Spleen (tissue), 11 donors: ENCODE results near the gene CAMK1D. TPM values are rescaled to one million over a fixed set of nuclear protein-coding genes. Genes with fewer than 3 reads are reported as not detected.

Source experiments
- DNase-seq: peaks from one replicate; pipeline ENCODE4 v3.0.0-alpha.2; 2020
- H3K27ac ChIP-seq, 8 donors: fragments of 200-600 bp; sonication (generic) in 7 of 8; 1 replicate in 4 of 8; 2 replicates in 4 of 8; pipeline versions ENCODE4 v1.5.0 to v1.8.0; 2016 to 2021; ENCODE audit warnings: inconsistent platforms in 4 of 8, mild to moderate bottlenecking in 4 of 8, moderate library complexity in 1 of 8
- H3K27me3 ChIP-seq, 7 donors: fragments of 200-600 bp; sonication (generic) in 6 of 7; replicated peaks in 1 of 7; 1 replicate in 4 of 7; 2 replicates in 3 of 7; pipeline versions ENCODE4 v1.5.0 to v1.8.0; 2016 to 2021; ENCODE audit warnings: inconsistent platforms in 3 of 7, mild to moderate bottlenecking in 1 of 7
- H3K36me3 ChIP-seq, 6 donors: fragments of 200-600 bp; sonication (generic) in 5 of 6; 1 replicate in 4 of 6; 2 replicates in 2 of 6; pipeline versions ENCODE4 v1.5.0 to v1.8.0; 2016 to 2021; ENCODE audit warnings: inconsistent platforms in 2 of 6
- H3K4me1 ChIP-seq, 6 donors: fragments of 200-600 bp; sonication (generic) in 5 of 6; 1 replicate in 3 of 6; 2 replicates in 3 of 6; pipeline versions ENCODE4 v1.5.0 to v1.8.0; 2016 to 2021; ENCODE audit warnings: inconsistent platforms in 3 of 6
- H3K4me3 ChIP-seq, 8 donors: fragments of 200-600 bp; sonication (generic) in 7 of 8; 1 replicate in 4 of 8; 2 replicates in 4 of 8; pipeline versions ENCODE4 v1.5.0 to v1.8.0; 2016 to 2021; ENCODE audit warnings: inconsistent platforms in 4 of 8, mild to moderate bottlenecking in 4 of 8, moderate library complexity in 2 of 8
- H3K9me3 ChIP-seq, 8 donors: fragments of 200-600 bp; sonication (generic) in 7 of 8; 1 replicate in 4 of 8; 2 replicates in 4 of 8; pipeline versions ENCODE4 v1.5.0 to v1.8.0; 2016 to 2021; ENCODE audit warnings: inconsistent platforms in 4 of 8
- CTCF ChIP-seq, 11 experiments: fragments of 200-600 bp in 7 of 11; fragments of 450-650 bp in 4 of 11; sonication (generic) in 4 of 11; IDR thresholded peaks in 8 of 11; conservative IDR thresholded peaks in 3 of 11; 1 replicate in 7 of 11; 2 replicates in 4 of 11; pipeline versions ENCODE4 v1.4.0 to v1.8.0; 2016 to 2021; ENCODE audit warnings: antibody characterized with exemption in 11 of 11, inconsistent platforms in 4 of 11, mild to moderate bottlenecking in 1 of 11
- POLR2A ChIP-seq, 3 donors: fragments of 450-650 bp; IDR thresholded peaks; one replicate each; pipeline ENCODE4 v1.5.1; 2017; ENCODE audit warnings: antibody characterized with exemption in 3 of 3, mild to moderate bottlenecking in 1 of 3
- POLR2AphosphoS5 ChIP-seq, 3 donors: sonication (generic); formaldehyde crosslinking; IDR thresholded peaks; one replicate each; pipeline ENCODE4 v1.5.1; 2017; ENCODE audit warnings: antibody characterized with exemption in 3 of 3
- WGBS, 5 donors: extraction: QIAGEN DNeasy Blood & Tissue Kit in 3 of 5; methylation state at CpG; one replicate each; pipeline versions ENCODE4 v1.1.5 to v1.1.7; 2013 to 2018; 5-methylcytosine and 5-hydroxymethylcytosine counted together
- intact Hi-C: fragments of 100-400 bp; cut with DNase I; formaldehyde crosslinking; loops from one replicate; pipeline ENCODE4 v1.15.0; 2023; ENCODE audit warnings: low total_unique reads
- polyA plus RNA-seq, 3 donors: library from polyadenylated mRNA; stranded (reverse); fragments of 200-250 nt; gene quantifications; one replicate each; pipeline ENCODE4 v1.2.1, GENCODE V29; 2013
- total RNA-seq, 7 donors: library from RNA; depleted of rRNA in 3 of 7; stranded (reverse); fragments of >200 nt in 3 of 7; fragmentation: NEBNext Ultra II Directional in 4 of 7; extraction: Animal tissue kit (Norgen Biotek cat#: 25700) in 4 of 7; gene quantifications; one replicate each; pipeline versions ENCODE4 v1.1.0 to v1.2.1, GENCODE V29; 2016 to 2021
- donor health status: healthy with polysubstance abuse.
- donor health status: DM: no; HTN: no; CAD: no; lungs with moderate emphysema.
- donor health status: DM: no; HTN: no; CAD: no.
- donor health status: Bipolar disorder and iron deficiency.
- donor health status: healthy.
- donor health status: DM: no; HTN: no; CAD: no.
- donor health status: DM: yes; HTN: yes; CAD: no.

The CAMK1D gene
- total and polyA plus RNA-seq, 10 donors: 6.8 to 34.5 (median 20.0) TPM

GRCh38 chr10:12535656-12536055 is 186.3 kb downstream of the CAMK1D start:
- DNase-seq: no peak
- TF ChIP-seq CTCF (IDR thresholded peaks at IDR 0.05 in 8 of 11, conservative IDR thresholded peaks at IDR 0.05 in 3 of 11): no peak
- H3K27me3 ChIP-seq: no peaks in the 10 kb centered on the region
- no peak overlapping the region for H3K4me3 ChIP-seq
- H3K9me3 ChIP-seq: peaks cover 0 to 7% (median 5%) of the 10 kb centered on the region in 8 donors
- peaks cover 0 to 17% (median 3%) of the 10 kb centered on the region in 6 donors for H3K4me1 ChIP-seq
- intact Hi-C loops: no loop called here
- no peaks in the 10 kb centered on the region for H3K36me3 ChIP-seq
- H3K27ac ChIP-seq: no peak overlapping the region

- Histone ChIP-seq H3K36me3 (no peaks in the 10 kb centered on the region), H3K27me3 (no peaks in the 10 kb centered on the region)
These were observed 189.2 kb downstream of the CAMK1D start for GRCh38 chr10:12538491-12538995.

GRCh38 chr10:12539350-12540164 is 190.2 kb downstream of the CAMK1D start:
- WGBS, 5 donors: 89 to 96% (median 94%) methylated on average over 7 of the region's 7 CpGs
- no peak for DNase-seq
- intact Hi-C loops: no loop called here
- Histone ChIP-seq H3K9me3 (no peaks in the 10 kb centered on the region), H3K27me3 (no peaks in the 10 kb centered on the region), H3K4me1 (peaks cover 0 to 30% (median 0%) of the 10 kb centered on the region in 6 donors), H3K4me3 (no peak overlapping the region), H3K36me3 (no peaks in the 10 kb centered on the region), H3K27ac (no peak overlapping the region)
- TF ChIP-seq CTCF (IDR thresholded peaks at IDR 0.05 in 8 of 11, conservative IDR thresholded peaks at IDR 0.05 in 3 of 11) (no peak), POLR2AphosphoS5 (IDR thresholded peaks at IDR 0.05) (no peak), POLR2A (IDR thresholded peaks at IDR 0.05) (no peak)

More at GRCh38 chr10:12538491-12538995, 189.2 kb downstream of the CAMK1D start:
- Histone ChIP-seq H3K4me3 (no peak overlapping the region), H3K27ac (no peak overlapping the region), H3K4me1 (peaks cover 0 to 31% (median 0%) of the 10 kb centered on the region in 6 donors), H3K9me3 (peaks cover 0 to 4% (median 3%) of the 10 kb centered on the region in 8 donors)
- intact Hi-C loops: no loop called here
- no peak for DNase-seq
- 70 to 91% (median 76%) methylated on average over 9 of the region's 9 CpGs for WGBS, 5 donors
- TF ChIP-seq POLR2A (IDR thresholded peaks at IDR 0.05) (no peak), CTCF (IDR thresholded peaks at IDR 0.05 in 8 of 11, conservative IDR thresholded peaks at IDR 0.05 in 3 of 11) (no peak), POLR2AphosphoS5 (IDR thresholded peaks at IDR 0.05) (no peak)

- WGBS, 5 donors: 54 to 75% (median 66%) methylated on average over 4 of the region's 4 CpGs
- intact Hi-C loops: no loop called here
- H3K27me3 ChIP-seq: no peaks in the 10 kb centered on the region
- H3K36me3 ChIP-seq: no peaks in the 10 kb centered on the region
- TF ChIP-seq POLR2AphosphoS5 (IDR thresholded peaks at IDR 0.05): no peak
- TF ChIP-seq CTCF (IDR thresholded peaks at IDR 0.05 in 8 of 11, conservative IDR thresholded peaks at IDR 0.05 in 3 of 11): no peak
- no peak overlapping the region for H3K4me3 ChIP-seq
- H3K9me3 ChIP-seq: no peaks in the 10 kb centered on the region
- no peak overlapping the region for H3K27ac ChIP-seq
- no peak for DNase-seq
- H3K4me1 ChIP-seq: peaks cover 0 to 22% (median 0%) of the 10 kb centered on the region in 6 donors
These were observed 191.0 kb downstream of the CAMK1D start for GRCh38 chr10:12540341-12540781.
